ENCODE measurements around the gene C19orf25. TPM values are rescaled to one million over a fixed set of nuclear protein-coding genes. Genes with fewer than 3 reads are reported as not detected.

The C19orf25 gene
- total and polyA plus RNA-seq, 2 of the 13 experiments (the other 11 are each of a cell fraction or from before 2014, with no cell fraction given) = 14.2 to 32.4 TPM

GRCh38 chr19:1487576-1488281 lies 8.7 kb upstream of the C19orf25 start:
- intact Hi-C loops (cut with micrococcal nuclease; ENCODE audit: unreplicated experiment) (no loop called here), in situ Hi-C loops (cut with HindIII; ENCODE audit: extremely low pct_ligation_motif_present, low pct_unique_long_range_greater_than_20kb) (no loop called here)
- Histone ChIP-seq H2AFZ (ENCODE audit: low read length) (no peak overlapping the region), H3K27ac (ENCODE audit: extremely low read length, insufficient read depth, low read length) (no peak overlapping the region), H3K9ac (ENCODE audit: insufficient read depth, low read depth, low read length) (no peak overlapping the region), H3K4me3 (replicated peaks in 1 of 3; ENCODE audit: insufficient read depth in 1 of 3, low read depth in 2 of 3, low read length in 3 of 3) (no peak overlapping the region), H3K27me3 (ENCODE audit: control insufficient read depth in 1 of 2, insufficient read depth in 2 of 2, low read length in 2 of 2) (no peaks in the 10 kb centered on the region), H3K4me2 (ENCODE audit: low read depth, low read length) (no peak overlapping the region), H3K36me3 (replicated peaks in 1 of 2; ENCODE audit: control insufficient read depth in 1 of 2, insufficient read depth in 2 of 2, low read length in 2 of 2) (no peaks in the 10 kb centered on the region), H4K20me1 (ENCODE audit: insufficient read depth, low read length) (no peaks in the 10 kb centered on the region), H3K79me2 (ENCODE audit: insufficient read depth, low read length) (peaks cover 6% of the 10 kb centered on the region), H3K9me3 (ENCODE audit: low read length) (no peaks in the 10 kb centered on the region), H3K4me1 (ENCODE audit: insufficient read depth, low read length) (peaks cover 26% of the 10 kb centered on the region)
- no peak for ATAC-seq
- 77% methylated on average over 23 of the region's 40 CpGs for WGBS (ENCODE audit: low lambda C conversion rate)
- POLR2A ChIA-PET = interaction anchor here (0.5 kb wide), 1 partner anchor 303 kb away, joined by 4 read pairs; no protein-coding TSS in a partner anchor
- FAIRE-seq = no peak
- DNase-seq (ENCODE audit: low spot score) = no peak
- no TSS peak for BruUV-seq (replicated peaks)
- CTCF ChIA-PET (ENCODE audit: low intra/inter-chr PET ratio, low total read pairs) = no interaction called here
- TF ChIP-seq ATF1 (CRISPR knock-in tag; IDR thresholded peaks at IDR 0.05) = no peak
- TF ChIP-seq, protein P1, sequence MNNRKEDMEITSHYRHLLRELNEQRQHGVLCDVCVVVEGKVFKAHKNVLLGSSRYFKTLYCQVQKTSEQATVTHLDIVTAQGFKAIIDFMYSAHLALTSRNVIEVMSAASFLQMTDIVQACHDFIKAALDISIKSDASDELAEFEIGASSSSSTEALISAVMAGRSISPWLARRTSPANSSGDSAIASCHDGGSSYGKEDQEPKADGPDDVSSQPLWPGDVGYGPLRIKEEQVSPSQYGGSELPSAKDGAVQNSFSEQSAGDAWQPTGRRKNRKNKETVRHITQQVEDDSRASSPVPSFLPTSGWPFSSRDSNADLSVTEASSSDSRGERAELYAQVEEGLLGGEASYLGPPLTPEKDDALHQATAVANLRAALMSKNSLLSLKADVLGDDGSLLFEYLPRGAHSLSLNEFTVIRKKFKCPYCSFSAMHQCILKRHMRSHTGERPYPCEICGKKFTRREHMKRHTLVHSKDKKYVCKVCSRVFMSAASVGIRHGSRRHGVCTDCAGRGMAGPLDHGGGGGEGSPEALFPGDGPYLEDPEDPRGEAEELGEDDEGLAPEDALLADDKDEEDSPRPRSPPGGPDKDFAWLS (CRISPR knock-in tag; IDR thresholded peaks at IDR 0.05; ENCODE audit: borderline replicate concordance) = no peak
- TF ChIP-seq NONO (IDR thresholded peaks at IDR 0.05) = no peak
- TF ChIP-seq NONO (CRISPR knock-in tag; conservative IDR thresholded peaks at IDR 0.05) = no peak
- TF ChIP-seq ZFY (CRISPR knock-in tag; IDR thresholded peaks at IDR 0.05) = no peak
- no peak for TF ChIP-seq RFXAP (CRISPR knock-in tag; IDR thresholded peaks at IDR 0.05; ENCODE audit: borderline replicate concordance)
- TF ChIP-seq, protein P2, sequence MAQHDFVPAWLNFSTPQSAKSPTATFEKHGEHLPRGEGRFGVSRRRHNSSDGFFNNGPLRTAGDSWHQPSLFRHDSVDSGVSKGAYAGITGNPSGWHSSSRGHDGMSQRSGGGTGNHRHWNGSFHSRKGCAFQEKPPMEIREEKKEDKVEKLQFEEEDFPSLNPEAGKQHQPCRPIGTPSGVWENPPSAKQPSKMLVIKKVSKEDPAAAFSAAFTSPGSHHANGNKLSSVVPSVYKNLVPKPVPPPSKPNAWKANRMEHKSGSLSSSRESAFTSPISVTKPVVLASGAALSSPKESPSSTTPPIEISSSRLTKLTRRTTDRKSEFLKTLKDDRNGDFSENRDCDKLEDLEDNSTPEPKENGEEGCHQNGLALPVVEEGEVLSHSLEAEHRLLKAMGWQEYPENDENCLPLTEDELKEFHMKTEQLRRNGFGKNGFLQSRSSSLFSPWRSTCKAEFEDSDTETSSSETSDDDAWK (CRISPR knock-in tag; IDR thresholded peaks at IDR 0.05) = no peak
- no peak for TF ChIP-seq MTF1 (CRISPR knock-in tag; IDR thresholded peaks at IDR 0.05)
- no peak for TF ChIP-seq ZNF580 (CRISPR knock-in tag; IDR thresholded peaks at IDR 0.05; ENCODE audit: borderline replicate concordance, low read depth)
- no peak for TF ChIP-seq TEAD3 (CRISPR knock-in tag; optimal IDR thresholded peaks at IDR 0.05; ENCODE audit: borderline replicate concordance)
- no peak for TF ChIP-seq ZNF709 (CRISPR knock-in tag; IDR thresholded peaks at IDR 0.05)
- TF ChIP-seq NRL (CRISPR knock-in tag; IDR thresholded peaks at IDR 0.05; ENCODE audit: borderline replicate concordance) = no peak
- TF ChIP-seq, protein P3, sequence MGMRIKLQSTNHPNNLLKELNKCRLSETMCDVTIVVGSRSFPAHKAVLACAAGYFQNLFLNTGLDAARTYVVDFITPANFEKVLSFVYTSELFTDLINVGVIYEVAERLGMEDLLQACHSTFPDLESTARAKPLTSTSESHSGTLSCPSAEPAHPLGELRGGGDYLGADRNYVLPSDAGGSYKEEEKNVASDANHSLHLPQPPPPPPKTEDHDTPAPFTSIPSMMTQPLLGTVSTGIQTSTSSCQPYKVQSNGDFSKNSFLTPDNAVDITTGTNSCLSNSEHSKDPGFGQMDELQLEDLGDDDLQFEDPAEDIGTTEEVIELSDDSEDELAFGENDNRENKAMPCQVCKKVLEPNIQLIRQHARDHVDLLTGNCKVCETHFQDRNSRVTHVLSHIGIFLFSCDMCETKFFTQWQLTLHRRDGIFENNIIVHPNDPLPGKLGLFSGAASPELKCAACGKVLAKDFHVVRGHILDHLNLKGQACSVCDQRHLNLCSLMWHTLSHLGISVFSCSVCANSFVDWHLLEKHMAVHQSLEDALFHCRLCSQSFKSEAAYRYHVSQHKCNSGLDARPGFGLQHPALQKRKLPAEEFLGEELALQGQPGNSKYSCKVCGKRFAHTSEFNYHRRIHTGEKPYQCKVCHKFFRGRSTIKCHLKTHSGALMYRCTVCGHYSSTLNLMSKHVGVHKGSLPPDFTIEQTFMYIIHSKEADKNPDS (CRISPR knock-in tag; IDR thresholded peaks at IDR 0.05) = no peak
- no peak for TF ChIP-seq PAWR (CRISPR knock-in tag; IDR thresholded peaks at IDR 0.05; ENCODE audit: borderline replicate concordance)
- TF ChIP-seq, protein P4, sequence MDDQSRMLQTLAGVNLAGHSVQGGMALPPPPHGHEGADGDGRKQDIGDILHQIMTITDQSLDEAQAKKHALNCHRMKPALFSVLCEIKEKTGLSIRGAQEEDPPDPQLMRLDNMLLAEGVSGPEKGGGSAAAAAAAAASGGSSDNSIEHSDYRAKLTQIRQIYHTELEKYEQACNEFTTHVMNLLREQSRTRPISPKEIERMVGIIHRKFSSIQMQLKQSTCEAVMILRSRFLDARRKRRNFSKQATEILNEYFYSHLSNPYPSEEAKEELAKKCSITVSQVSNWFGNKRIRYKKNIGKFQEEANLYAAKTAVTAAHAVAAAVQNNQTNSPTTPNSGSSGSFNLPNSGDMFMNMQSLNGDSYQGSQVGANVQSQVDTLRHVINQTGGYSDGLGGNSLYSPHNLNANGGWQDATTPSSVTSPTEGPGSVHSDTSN (CRISPR knock-in tag; IDR thresholded peaks at IDR 0.05; ENCODE audit: borderline replicate concordance) = no peak
